ENCODE measurements around the gene SYT9. TPM values are rescaled to one million over a fixed set of nuclear protein-coding genes. Genes with fewer than 3 reads are reported as not detected.
A peak's percentile ranks its signal among the peaks of the same experiment; 100 is the strongest.

Gene SYT9
- total and polyA plus RNA-seq, 9 of the 15 experiments (the other 6 are each of a cell fraction or from before 2014, with no cell fraction given) = 0.01 TPM; not detected in 8

GRCh38 chr11:7512525-7513233, 261.0 kb downstream of the SYT9 start (continued):
- TF ChIP-seq ARID3B (CRISPR knock-in tag; IDR thresholded peaks at IDR 0.05; ENCODE audit: borderline replicate concordance) (0 out of 2 replicates have a peak, but pooled peaks have one; percentile 63), ELK1 (CRISPR knock-in tag; IDR thresholded peaks at IDR 0.05) (no peak), TRIM25 (IDR thresholded peaks at IDR 0.05; ENCODE audit: borderline replicate concordance) (no peak), TAF9B (IDR thresholded peaks at IDR 0.05; ENCODE audit: partially characterized antibody) (no peak), ZFX (CRISPR knock-in tag; IDR thresholded peaks at IDR 0.05) (peak; percentile 57), MED1 (CRISPR knock-in tag; IDR thresholded peaks at IDR 0.05; ENCODE audit: borderline replicate concordance) (no peak), CLOCK (CRISPR knock-in tag; IDR thresholded peaks at IDR 0.05; ENCODE audit: borderline replicate concordance) (no peak), TBL1XR1 (IDR thresholded peaks at IDR 0.05; ENCODE audit: low read length in 2 of 2) (no peak), ZNF639 (CRISPR knock-in tag; conservative IDR thresholded peaks at IDR 0.05 in 1 of 2, IDR thresholded peaks at IDR 0.05 in 1 of 2) (no peak), PHTF2 (CRISPR knock-in tag; IDR thresholded peaks at IDR 0.05) (no peak), TFAM (CRISPR knock-in tag; conservative IDR thresholded peaks at IDR 0.05) (no peak), PML (IDR thresholded peaks at IDR 0.05; ENCODE audit: low read length) (no peak), RBM17 (IDR thresholded peaks at IDR 0.05; ENCODE audit: borderline replicate concordance, low read depth, low read length) (no peak), ZKSCAN8 (CRISPR knock-in tag; IDR thresholded peaks at IDR 0.05) (no peak), RAD51 (IDR thresholded peaks at IDR 0.05; ENCODE audit: borderline replicate concordance, low read depth) (no peak), ZBTB2 (IDR thresholded peaks at IDR 0.05) (no peak)
